GM21515 (cell line): ENCODE data around the gene UQCR10.

ENCODE experiments used
- ATAC-seq: cut with Tn5 transposase; IDR thresholded peaks from one replicate; pipeline ENCODE4 v1.9.1; 2021; ENCODE audit not compliant: unreplicated experiment

Gene UQCR10

GRCh38 chr22:29795663-29796062 is 28.5 kb downstream of the UQCR10 start:
- ATAC-seq, result no peak

GRCh38 chr22:29797351-29797750 is 30.2 kb downstream of the UQCR10 start:
- no peak for ATAC-seq

- no peak for ATAC-seq
These were observed 31.1 kb downstream of the UQCR10 start for GRCh38 chr22:29798318-29798717.

- no peak for ATAC-seq
These were observed 31.6 kb downstream of the UQCR10 start for GRCh38 chr22:29798801-29799200.

- no peak for ATAC-seq
These were observed 32.1 kb downstream of the UQCR10 start for GRCh38 chr22:29799217-29799680.

- ATAC-seq, result no peak
These were observed 34.0 kb downstream of the UQCR10 start for GRCh38 chr22:29801153-29801552.

GRCh38 chr22:29801796-29802195 is 34.6 kb downstream of the UQCR10 start:
- ATAC-seq, result no peak

GRCh38 chr22:29803190-29803589 is 36.0 kb downstream of the UQCR10 start:
- ATAC-seq, result no peak

GRCh38 chr22:29804985-29805384 is 37.8 kb downstream of the UQCR10 start:
- ATAC-seq, result no peak

GRCh38 chr22:29806196-29806595 is 39.0 kb downstream of the UQCR10 start:
- no peak for ATAC-seq

- ATAC-seq, result no peak
These were observed 43.0 kb downstream of the UQCR10 start for GRCh38 chr22:29810216-29810615.

GRCh38 chr22:29811377-29811776 is 44.2 kb downstream of the UQCR10 start:
- no peak for ATAC-seq

- ATAC-seq, result no peak
These were observed 46.0 kb downstream of the UQCR10 start for GRCh38 chr22:29813126-29813525.

- no peak for ATAC-seq
These were observed 46.4 kb downstream of the UQCR10 start for GRCh38 chr22:29813563-29813962.

GRCh38 chr22:29814003-29814402 is 46.8 kb downstream of the UQCR10 start:
- ATAC-seq, result no peak

- ATAC-seq, result no peak
These were observed 48.4 kb downstream of the UQCR10 start for GRCh38 chr22:29815580-29815979.

GRCh38 chr22:29816128-29816527 is 49.0 kb downstream of the UQCR10 start:
- no peak for ATAC-seq

GRCh38 chr22:29816539-29816938 is 49.4 kb downstream of the UQCR10 start:
- no peak for ATAC-seq

- ATAC-seq, result no peak
These were observed 49.8 kb downstream of the UQCR10 start for GRCh38 chr22:29816980-29817379.

- no peak for ATAC-seq
These were observed 50.6 kb downstream of the UQCR10 start for GRCh38 chr22:29817724-29818123.

GRCh38 chr22:29819501-29819900 is 52.3 kb downstream of the UQCR10 start:
- no peak for ATAC-seq
